Hematopoietic multipotent progenitor cell treated with erythropoietin and hydrocortisone succinate and interleukin-3 and kit ligand, for 4 days (in vitro differentiated cells): ENCODE data around the gene SEC14L5.
"Not testable (repeated sequence)": the region's sequence is repeated elsewhere in the genome, so short reads cannot be mapped to it uniquely, and the experiment has no call there.

Experiments used
- DNase-seq: peaks from one replicate; pipeline ENCODE4 v3.0.0-alpha.2; 2015

Gene SEC14L5

DNA sequence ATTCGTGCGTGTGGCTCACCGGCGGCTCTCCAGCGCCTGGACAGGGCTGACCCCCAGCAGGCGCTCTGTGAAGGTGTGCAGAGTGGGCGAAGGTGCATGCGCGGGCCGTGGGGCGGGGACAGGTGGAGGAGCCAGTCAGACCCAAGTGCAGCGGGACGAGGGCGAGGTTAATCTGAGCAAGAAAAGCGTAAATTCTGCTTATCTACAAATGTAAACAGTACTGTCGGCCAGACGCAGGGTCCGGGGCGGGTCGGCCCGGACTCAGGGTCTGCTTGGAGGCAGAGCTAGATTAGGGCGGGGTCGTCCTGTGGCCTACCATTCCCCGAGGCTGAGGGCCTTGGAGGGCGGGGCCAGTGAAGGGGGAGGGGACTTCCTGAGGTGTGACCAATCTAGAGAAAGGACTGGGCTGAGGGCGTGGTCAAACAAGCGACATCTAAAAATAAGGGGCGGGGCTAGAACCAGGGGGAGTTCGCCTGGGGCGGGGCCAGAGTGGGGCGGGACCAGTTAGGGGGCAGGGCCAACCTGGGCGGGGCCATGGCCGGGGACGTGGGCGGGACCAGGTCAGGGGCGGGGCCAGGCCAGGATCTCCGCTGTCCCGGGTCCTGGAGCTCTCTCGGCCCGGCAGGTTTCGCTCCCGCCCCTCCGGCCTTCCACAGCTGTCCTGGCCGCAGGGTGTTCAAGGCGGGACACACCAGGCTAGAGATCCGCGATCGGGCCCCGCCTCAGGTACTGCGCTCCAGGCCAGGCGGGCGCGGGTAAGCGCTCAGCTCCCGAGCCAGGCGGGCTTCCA lies at the start of gene SEC14L5:
Gene SEC14L5 (plus strand): TSS at position 611 of the 790 bp plus-strand sequence. CDS start 994 bp downstream, outside the sequence.
- DNase-seq = peak; percentile 99

DNA sequence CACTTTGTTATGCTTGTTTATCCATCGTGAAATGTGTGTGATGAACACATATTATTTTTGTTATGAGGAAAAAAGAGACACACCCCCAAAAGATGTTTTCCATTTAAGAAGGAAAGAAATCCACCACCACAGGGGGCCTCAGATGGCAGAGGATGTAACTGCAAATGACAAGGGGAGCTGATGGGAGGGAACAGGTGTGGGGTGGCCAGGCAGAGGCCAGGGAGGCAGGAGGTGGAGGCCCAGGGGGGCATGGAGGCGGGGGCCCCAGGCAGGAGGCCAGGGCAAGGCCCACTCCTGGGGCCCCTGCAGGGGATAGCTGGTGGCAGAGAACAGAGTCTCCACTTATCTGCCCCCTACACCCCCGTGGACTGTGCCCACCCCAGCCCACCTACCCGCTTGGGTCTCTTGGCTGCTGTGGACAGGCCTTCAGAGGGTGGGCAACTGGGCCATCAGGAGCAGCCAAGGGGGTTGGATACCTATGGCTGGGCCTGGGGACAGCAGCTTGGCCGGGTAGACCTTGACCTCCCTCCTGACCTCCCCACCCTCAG lies 49.2 kb upstream of the SEC14L5 start:
- no peak for DNase-seq

DNA sequence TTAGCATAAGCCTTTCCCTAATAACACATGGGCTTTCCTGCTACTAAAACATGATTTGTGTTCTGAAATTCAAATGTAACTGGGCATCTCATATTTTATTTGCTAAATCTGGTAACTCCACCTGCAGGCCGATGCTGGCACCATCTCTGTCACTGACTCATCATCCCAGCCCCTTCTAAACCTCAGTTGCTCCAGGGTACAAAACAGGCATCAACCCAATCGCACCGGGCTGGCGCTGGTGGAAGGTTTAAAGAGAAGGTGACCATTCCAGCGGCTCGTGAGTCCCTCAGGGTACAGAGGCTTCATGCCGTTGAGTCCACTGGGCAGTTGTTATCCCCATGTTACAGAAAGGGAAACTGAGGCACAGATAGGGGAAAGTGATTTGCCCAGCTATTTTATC lies 48.3 kb upstream of the SEC14L5 start:
- DNase-seq = no peak

DNA sequence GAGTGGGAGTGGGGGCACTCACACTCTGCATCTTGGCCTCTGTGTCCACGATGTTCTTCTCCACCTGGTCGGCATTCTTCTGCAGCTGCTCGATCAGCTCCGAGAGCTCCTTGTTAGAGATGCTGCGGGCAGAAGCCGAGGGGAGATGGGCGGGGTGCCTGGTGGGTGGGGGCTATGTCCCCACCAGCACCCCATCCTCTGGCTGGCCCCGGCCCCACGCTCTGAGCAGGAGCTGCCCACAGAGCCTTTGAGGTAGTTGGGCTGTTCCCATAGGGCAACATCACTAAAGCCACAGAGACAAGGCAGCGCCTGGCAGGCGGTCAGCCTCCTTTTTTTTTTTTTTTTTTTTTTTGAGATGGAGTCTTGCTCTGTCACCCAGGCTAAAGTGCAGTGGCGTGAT lies 47.3 kb upstream of the SEC14L5 start:
- DNase-seq = no peak

DNA sequence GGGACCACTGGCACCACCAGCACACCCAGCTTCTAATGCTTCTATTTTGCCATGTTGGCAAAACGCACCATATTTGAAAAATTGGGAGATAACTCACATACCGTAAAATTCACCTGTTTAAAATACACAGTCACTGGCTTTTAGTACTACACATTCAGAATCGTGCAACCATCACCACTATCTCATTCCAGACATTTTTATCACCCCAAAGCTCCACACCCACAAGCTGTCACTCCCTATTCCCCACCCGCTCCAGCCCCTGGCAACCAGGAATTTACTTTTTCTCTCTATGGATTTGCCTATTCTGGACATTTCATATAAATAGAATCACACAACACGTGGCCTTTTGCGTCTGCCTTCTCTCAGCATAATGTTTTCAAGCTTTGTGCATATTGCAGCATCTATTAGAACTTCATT lies 46.2 kb upstream of the SEC14L5 start:
- no peak for DNase-seq

DNA sequence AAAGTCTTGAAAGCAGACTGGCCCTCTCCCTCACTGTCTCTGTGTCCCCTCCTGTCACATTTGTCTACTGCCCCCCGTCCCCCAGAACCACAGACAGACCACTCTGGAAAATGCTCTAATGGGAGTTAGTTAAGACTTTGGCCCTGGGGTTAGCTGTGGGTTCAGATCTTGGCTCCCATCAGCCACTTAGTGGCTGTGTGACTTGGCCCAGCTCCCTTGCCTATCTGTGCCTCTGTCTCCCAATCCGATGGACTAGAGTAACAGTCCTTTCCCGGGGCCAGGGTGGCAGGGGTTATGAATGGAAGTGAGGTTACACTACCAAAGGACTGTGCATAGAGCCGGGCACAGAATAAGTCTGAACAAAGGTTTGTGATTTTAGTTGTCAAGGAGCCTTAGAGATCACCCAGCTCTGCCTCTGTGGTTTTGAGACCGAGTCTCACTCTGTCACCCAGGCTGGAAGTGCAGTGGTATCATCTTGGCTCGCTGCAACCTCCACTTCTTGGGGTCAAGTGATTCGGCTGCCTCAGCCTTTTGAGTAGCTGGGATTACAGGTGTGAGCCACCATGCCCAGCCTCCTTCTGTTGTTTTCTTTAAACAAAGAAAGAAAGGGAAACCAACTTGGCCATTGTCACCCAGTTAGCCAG lies 44.9 kb upstream of the SEC14L5 start:
- DNase-seq = no peak

DNA sequence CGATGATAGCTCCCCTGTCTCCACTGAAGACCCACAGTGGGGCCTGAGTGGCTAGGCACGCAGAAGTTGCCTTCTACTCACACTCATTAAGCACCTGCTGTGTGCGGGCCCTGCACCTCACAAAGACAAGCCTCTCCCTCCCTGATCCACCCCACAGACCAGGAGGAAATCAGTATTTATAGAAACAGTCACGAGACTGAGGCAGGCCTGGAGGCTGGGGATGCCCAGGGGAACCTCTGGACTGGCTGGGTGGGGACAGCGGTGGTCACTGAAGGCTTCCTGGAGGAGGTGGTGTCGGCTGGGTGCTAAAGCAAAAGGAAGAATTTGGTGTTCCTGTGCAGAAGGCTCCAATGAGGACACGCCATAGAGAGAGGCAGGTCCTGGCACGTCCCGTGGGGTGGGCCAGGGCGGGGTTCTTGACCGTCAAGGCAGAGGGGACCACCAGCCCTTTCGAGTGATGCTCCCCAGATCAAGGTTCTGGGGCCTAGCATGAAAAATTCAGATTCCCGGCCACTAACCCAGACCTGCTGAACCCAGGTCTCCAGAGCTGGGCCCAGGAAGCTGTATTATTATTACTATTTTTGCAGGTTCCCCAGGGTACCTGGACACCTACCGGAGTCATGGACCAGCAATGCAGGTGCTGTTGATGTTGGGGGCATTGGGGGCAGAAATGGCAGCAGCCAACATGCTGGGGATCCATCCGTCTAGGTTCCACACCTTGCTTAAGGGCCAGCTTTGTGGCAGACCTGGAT lies 44.2 kb upstream of the SEC14L5 start:
- DNase-seq = no peak

DNA sequence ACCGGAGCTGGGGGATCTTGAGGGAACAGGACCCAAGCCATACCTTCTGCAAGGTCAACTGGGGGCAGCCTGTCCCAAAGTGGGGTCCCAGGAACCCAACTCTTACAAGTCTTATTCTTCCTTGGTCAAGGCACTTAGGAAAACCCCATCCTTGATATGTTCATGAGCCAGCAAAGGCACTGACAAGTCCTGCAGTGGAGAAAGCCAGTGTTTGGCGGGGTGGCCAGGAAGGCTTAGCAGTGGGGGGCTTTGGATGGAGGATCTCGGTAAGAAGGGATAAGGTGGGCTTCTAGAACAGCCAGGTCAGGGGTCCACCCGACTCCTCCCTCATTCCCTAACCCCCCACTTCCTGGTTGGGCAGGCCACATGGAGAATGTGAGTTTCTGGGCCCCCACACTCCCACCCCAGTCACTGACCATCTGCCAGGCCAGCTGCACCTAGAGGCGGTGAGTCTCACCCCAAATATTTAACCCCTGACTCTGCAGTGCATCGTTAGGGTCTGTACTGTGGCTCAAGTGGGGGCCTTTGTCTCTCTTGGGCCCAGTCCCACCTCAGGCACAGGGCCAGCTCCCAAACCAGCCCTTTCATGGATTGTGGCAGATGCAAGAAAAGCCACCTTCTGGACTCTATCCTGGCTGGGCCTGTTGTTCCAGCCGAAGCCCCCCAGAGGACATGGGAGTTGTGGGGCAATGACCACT lies 43.5 kb upstream of the SEC14L5 start:
- DNase-seq = no peak

DNA sequence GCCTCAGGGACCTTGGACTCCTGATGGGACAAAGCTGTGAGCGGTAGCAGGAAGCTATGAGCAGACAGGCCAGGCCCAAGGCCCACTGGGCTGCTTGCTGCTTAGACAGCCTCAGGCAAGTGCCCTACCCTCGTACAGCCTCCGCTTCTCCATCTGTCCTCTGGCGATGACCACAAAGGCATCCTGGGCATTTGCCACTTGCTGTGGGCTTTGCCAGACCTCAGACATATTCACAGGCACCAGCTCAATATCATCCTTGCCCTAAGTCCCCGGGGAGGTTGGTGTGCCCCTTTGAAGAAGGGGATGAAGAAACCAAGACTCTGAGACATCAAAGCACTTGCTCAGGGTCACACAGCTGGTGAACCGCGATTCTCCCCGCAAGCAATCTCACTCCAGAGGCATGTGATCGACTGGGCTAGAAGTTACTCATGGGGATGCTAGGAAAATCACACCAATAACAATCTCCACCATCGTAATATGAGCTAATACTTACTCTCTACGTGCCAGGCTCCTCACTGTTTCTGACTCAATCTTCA lies 42.8 kb upstream of the SEC14L5 start:
- DNase-seq = no peak

DNA sequence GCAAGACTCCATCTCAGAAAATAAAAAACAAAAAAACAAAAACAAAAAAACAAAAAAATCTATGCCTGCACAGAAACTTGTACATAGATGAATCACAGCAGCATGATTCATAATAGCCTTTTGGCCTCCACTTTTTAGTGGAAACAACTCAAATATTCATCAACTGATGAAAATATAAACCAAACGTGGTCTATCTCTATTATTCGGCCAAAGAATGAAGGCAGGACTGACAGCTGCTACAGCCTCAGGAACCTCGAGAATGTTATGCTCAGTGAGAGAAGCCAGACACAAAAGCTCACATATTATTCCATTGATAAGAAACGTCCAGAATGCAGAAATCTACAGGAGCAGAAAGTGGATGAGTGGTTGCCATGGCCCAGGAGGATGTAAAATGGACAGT lies 41.0 kb upstream of the SEC14L5 start:
- DNase-seq = no peak

DNA sequence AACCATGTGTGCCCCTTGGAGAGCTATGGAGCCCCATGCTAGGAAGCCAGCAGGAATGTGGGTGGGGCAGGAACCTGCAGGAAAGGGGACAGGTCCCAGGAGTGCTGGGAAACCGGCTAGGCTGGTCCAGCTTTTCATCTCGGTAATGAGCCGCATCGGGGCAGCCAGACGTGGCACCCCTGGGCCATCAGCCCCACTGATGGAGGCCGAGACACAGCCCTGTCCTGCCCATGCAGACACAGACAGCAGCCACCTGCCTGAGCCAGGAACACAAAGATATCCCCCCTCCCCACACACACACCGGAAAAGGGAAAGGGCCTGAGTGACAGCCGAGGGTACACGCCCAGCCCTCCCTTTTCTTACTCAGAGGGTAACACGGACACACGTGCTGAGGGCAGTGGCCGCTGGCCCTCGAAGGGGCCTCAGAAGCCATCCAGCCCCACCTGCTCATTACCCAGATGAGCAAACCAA lies 39.3 kb upstream of the SEC14L5 start:
- no peak for DNase-seq

DNA sequence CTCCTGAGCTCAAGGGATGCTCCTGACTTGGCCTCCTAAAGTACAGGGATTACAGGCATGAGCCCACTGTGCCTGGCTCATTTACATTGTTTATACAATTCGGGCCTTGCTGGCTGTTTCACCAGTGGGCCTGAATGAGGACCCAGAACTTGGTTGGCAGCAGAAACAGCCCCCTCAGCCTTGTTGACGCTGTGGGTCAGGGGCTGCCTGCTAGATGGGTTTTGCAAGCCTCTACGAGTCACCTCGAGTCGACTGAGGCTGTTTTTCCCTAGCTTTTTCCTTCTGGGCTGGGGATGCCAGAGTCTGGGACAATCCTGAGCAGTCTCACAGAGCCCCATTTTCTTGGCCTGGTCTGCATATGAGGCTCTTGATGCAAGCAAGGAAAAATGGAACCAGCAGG lies 37.3 kb upstream of the SEC14L5 start:
- no peak for DNase-seq

DNA sequence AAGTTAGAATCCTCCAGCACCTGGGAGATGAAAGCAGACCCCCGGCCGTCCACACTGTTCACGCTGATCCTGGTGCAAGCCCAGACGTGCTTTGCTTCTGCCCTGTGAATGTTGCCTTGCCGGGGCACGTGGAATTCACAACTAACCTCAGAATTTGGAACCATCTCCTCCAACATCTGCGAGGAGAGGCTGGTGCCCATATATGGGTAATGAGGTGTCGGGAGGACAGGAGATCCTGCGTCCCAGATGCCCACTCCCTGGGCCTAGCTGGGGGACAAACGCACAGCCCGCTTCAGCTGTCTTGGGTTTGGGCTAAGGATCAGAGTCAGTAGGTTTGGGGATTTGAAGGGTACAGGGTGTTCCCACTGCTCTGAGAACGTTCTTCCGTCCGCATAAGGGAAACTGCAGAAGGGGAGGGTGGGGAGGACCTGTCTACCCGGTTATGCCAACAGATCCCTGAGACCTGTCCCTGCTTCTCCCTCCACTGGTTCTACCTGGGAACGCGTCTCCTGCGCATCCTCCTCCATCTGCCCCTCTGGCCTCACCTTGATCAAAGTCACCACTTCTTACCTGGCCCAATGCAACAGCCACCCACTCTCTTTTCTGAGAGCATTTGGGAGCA lies 35.3 kb upstream of the SEC14L5 start:
- no peak for DNase-seq

DNA sequence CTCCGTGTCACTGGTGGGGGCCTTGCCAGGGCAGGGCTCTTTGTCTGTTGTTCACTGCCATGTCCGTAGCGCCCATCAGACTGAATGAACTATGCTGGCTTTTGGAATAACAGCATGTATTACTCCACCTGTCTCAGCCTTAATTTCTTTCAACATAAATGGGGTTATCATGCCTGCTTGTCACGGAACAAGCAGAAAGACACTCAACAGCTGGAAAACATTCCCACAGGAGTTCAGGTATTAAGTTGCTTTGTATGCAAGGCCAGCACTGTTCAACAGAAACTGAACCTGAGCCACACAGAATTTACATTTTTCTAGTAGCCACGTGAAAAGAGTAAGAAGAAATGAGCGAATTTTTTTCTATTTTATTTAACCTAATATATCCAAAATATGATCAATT lies 34.3 kb upstream of the SEC14L5 start:
- no peak for DNase-seq

DNA sequence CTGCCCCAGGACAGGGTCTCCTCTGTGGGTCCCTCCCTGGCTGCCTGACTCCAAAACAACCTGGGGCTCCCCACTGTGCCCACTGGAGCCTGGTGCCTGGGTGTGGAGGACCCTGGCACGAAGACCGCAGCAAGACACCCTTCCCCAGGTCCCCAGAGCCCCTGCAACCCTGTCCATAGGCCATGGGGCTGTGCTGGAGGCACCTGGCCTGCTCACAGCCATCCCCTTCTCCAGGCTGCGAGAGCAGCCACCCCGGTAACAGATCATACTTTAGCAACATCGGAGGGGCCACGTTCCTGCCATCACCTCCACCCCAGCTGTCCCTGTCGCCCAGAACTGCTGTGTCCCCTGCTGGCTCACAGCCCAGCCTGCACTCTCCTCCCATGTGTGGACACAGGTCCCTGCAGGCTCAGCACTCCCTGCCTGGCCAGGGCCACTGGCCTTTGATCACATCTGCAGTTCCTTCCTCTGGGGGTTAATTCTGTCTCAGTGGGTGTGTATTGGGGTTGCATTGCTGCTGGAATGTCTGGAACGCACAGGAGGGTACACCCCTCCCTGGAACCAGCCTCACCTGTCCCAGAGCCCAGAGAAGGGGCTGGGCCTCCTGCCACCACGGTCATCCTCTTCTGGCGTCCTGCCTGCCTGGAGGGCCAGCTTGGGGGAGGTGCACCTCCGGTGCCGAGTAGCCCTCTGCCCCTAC lies 33.4 kb upstream of the SEC14L5 start:
- DNase-seq = no peak

DNA sequence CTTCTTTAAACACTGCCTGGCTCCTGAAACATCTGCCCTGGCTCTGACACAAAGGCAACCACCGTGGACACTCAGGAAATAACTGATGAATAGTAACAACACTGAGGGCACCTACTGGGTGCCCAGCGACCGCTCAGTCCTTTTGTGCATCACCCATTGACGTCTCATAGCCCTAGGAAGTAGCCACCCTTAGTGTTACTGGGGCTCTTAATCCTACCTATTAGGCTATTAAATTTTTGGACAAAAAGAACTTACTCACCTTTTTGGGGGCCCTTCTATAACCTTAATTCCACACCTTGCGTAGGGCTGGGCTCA lies 32.9 kb upstream of the SEC14L5 start:
- no peak for DNase-seq

DNA sequence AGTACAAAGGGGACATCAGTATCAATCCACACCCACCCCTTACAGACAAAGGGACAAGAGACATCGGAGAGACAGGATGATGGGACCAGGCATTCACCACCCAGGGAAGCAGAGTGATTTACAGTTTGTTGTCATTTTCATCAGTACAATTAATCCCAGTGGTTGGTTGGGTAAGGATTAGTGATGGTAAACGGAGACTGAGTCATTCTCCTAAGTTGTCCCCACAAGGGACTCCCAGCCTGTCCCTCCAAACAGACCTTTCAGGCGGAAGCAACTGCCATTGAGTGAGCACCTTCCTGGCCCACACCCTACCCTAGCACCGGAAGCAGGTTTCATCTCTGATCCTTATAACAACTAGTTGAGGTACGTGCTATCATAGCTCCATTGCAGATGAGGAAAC lies 32.3 kb upstream of the SEC14L5 start:
- no peak for DNase-seq

DNA sequence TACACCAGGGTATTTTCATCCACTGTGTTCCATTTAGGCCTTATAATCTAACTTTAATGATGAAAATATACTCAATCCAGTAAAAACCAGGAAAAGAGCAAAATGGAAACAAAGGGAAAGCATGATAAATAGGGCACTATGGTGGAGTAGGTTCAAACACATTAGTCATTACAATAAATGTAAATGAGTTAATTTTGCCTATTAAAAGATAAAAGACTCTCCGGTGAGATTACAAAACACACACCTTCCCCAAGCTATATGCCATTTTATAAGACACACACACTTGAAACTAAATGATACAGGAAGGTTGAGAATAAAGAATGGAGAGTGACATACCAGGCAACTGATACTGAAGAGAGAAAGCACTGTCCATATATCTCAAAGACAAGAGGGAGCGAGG lies 31.2 kb upstream of the SEC14L5 start:
- no peak for DNase-seq

DNA sequence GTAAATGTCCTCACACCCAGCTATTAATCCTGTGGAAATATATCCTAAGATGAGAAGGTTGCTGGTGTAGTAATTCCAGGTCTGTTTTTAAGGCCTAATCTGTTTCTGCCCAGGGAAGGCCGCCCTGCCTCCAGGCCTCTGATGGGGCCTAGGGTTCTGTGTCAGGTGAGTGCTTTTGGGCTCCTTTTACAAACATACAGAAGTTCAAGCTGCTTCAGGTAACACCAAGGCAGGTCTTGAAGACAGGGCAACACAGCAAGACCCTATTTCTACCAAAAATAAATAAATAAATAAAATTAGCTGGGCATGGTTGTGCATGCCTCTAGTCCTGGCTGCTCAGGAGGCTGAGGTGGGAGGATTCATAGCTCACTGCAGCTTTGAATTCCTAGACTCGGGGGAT lies 30.5 kb upstream of the SEC14L5 start:
- no peak for DNase-seq

DNA sequence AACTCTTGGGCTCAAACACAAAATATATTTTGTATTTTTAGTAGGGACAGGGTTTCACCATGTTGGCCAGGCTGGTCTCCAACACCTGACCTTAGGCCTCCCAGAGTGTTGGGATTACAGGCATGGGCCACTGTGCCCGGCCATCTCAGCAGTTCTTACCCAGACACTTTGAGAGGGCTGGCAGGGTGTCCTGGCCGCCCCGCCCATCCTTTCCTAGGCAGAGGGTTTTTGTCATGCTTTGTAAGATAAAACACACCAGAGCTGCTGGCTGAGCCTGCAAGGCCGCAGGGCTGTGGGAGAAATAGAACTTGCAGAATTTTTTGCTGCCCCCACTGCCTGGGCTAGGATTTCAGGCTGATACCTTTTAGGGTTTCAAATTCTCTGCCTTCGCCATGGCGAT lies 29.9 kb upstream of the SEC14L5 start:
- peak; percentile 21 for DNase-seq

DNA sequence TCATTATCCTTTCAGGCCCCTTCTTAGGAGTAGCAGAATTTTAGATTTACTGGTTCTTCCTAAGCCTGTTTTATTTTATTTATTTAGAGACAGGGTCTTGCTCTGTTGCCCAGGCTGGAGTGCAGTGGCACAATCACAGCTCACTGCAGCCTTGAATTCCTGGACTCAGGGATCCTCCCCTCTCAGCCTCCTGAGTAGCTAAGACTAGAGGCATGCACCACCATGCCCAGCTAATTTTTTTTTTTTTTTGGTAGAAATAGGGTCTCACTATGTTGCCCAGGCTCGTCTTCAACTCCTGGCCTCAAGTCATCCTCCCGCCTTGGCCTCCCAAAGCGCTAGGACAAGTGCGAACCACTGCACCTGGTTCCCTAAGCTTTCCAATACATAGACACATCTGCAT lies 28.5 kb upstream of the SEC14L5 start:
- DNase-seq = not testable (repeated sequence)

DNA sequence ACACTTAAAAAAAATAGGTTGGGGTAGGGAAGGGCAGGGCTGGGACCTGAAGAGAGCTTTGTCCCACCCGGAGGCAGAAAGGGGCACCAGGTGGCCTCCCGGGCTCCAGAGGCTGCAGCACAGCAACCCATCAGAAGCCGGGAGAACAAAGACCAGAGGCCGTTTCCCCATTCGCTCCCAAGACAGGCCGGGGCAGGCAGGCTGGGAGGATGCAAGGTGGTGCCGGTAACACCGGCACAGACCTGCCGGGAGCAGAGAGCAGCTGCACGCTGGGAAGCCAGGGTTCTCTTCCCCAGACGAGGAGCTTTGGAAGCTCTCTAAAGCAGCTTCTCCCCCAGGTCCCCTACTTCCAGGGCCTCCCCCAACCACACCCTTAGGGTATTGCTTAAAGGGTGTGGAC lies 26.7 kb upstream of the SEC14L5 start:
- no peak for DNase-seq
